IMR-90 (cell line): ENCODE data around the gene SLC9B1. TPM values are rescaled to one million over a fixed set of nuclear protein-coding genes. Genes with fewer than 3 reads are reported as not detected.

Experiments
- ATAC-seq: fragments of 200-7000 bp; cut with Tn5 transposase; 2 replicates; pipeline ENCODE4 v1.9.1; 2020; ENCODE audit warnings: low read depth, mild to moderate bottlenecking, moderate library complexity
- BruUV-seq: library from RNA; stranded (reverse); fragments of 400-500 nt; replicated peaks from 2 replicates; lab custom pipeline; 2021; lab: Mats Ljungman, UMichigan
- CTCF ChIA-PET: fragments of 300-600 bp; formaldehyde crosslinking; extraction: SDS; loops from one replicate; lab custom pipeline; 2021; ENCODE audit warnings: antibody characterized with exemption; lab: Yijun Ruan, JAX
- POLR2A ChIA-PET: fragments of 300-600 bp; sonication (Branson Sonifier 250); formaldehyde crosslinking; loops from one replicate; lab custom pipeline; 2022; ENCODE audit warnings: antibody characterized with exemption; ENCODE audit not compliant: unreplicated experiment; lab: Charles Lee
- DNase-seq: peaks from one replicate; pipeline ENCODE4 v3.0.0; 2013
- H2AFZ ChIP-seq: replicated peaks from 2 replicates; pipeline ENCODE3; 2013; ENCODE audit warnings: low read length, mild to moderate bottlenecking; ENCODE audit not compliant: poor library complexity
- H2AK5ac ChIP-seq: 2 replicates; pipeline ENCODE4 v1.6.1; 2013; ENCODE audit warnings: low read depth, low read length, inconsistent platforms
- H2AK9ac ChIP-seq: replicated peaks from 2 replicates; pipeline ENCODE3; 2013; ENCODE audit warnings: mild to moderate bottlenecking, low read depth, low read length, moderate library complexity; ENCODE audit not compliant: poor library complexity
- H2BK120ac ChIP-seq: 2 replicates; pipeline ENCODE4 v1.6.1; 2013; ENCODE audit warnings: low read depth, low read length, inconsistent platforms
- H2BK15ac ChIP-seq: 3 replicates; pipeline ENCODE4 v1.6.1; 2013; ENCODE audit warnings: low read depth, low read length, inconsistent platforms
- H2BK20ac ChIP-seq: 2 replicates; pipeline ENCODE4 v1.6.1; 2013; ENCODE audit warnings: low read depth, mild to moderate bottlenecking, inconsistent platforms, low read length, moderate library complexity
- H2BK5ac ChIP-seq: 2 replicates; pipeline ENCODE4 v1.6.1; 2013; ENCODE audit warnings: mild to moderate bottlenecking, low read depth, low read length, inconsistent platforms; ENCODE audit not compliant: poor library complexity, severe bottlenecking
- H3K14ac ChIP-seq: replicated peaks from 2 replicates; pipeline ENCODE4 v1.6.1; 2013; ENCODE audit warnings: low read depth, low read length, inconsistent platforms
- H3K18ac ChIP-seq: 2 replicates; pipeline ENCODE4 v1.6.1; 2013; ENCODE audit warnings: low read depth, low read length, control low read depth
- H3K23ac ChIP-seq: 2 replicates; pipeline ENCODE4 v1.6.1; 2013; ENCODE audit warnings: low read depth, low read length, inconsistent platforms
- H3K27ac ChIP-seq: 2 replicates; pipeline ENCODE4 v1.5.1; 2013; ENCODE audit warnings: mild to moderate bottlenecking, control low read depth, low read length; ENCODE audit not compliant: insufficient read depth
- H3K27me3 ChIP-seq: 2 replicates; pipeline ENCODE4 v1.6.1; 2013; ENCODE audit warnings: low read length; ENCODE audit not compliant: control insufficient read depth, insufficient read depth
- H3K36me3 ChIP-seq: 2 replicates; pipeline ENCODE4 v1.6.1; 2013; ENCODE audit warnings: low read length, mixed read lengths; ENCODE audit not compliant: control insufficient read depth, insufficient read depth
- H3K4ac ChIP-seq: 2 replicates; pipeline ENCODE4 v1.6.1; 2013; ENCODE audit warnings: low read depth, low read length, inconsistent platforms
- H3K4me1 ChIP-seq: 2 replicates; pipeline ENCODE4 v1.6.1; 2013; ENCODE audit warnings: low read length, mixed read lengths; ENCODE audit not compliant: control insufficient read depth, insufficient read depth
- H3K4me2 ChIP-seq: 2 replicates; pipeline ENCODE4 v1.6.1; 2013; ENCODE audit warnings: low read depth, mild to moderate bottlenecking, control low read depth, low read length, moderate library complexity
- H3K4me3 ChIP-seq: 2 replicates; pipeline ENCODE4 v1.5.1; 2013; ENCODE audit warnings: low read depth, mild to moderate bottlenecking, control low read depth, low read length, moderate library complexity; ENCODE audit not compliant: insufficient read depth
- H3K56ac ChIP-seq: 2 replicates; pipeline ENCODE4 v1.6.1; 2013; ENCODE audit warnings: low read length, inconsistent platforms; ENCODE audit not compliant: insufficient read depth; ENCODE audit errors: extremely low read depth
- H3K79me1 ChIP-seq, 2 experiments: 2 replicates each; pipeline ENCODE4 v1.6.1; 2013; ENCODE audit warnings: low read length in 2 of 2, inconsistent platforms in 1 of 2, low read depth in 1 of 2
- H3K9ac ChIP-seq: 2 replicates; pipeline ENCODE4 v1.6.1; 2013; ENCODE audit warnings: low read depth, low read length, control low read depth
- H3K9me1 ChIP-seq: 2 replicates; pipeline ENCODE4 v1.6.1; 2013; ENCODE audit warnings: low read length, inconsistent platforms; ENCODE audit not compliant: insufficient read depth
- H3K9me3 ChIP-seq: 2 replicates; pipeline ENCODE4 v1.6.1; 2013; ENCODE audit warnings: low read length; ENCODE audit not compliant: control insufficient read depth, insufficient read depth
- H4K20me1 ChIP-seq: 2 replicates; pipeline ENCODE4 v1.6.1; 2013; ENCODE audit warnings: low read length, inconsistent platforms; ENCODE audit not compliant: insufficient read depth
- H4K5ac ChIP-seq: 2 replicates; pipeline ENCODE4 v1.6.1; 2013; ENCODE audit warnings: mild to moderate bottlenecking, low read depth, low read length, control low read depth
- H4K8ac ChIP-seq, 2 experiments: 2 replicates each; pipeline ENCODE4 v1.6.1; 2013; ENCODE audit warnings: low read depth in 2 of 2, low read length in 2 of 2, control low read depth in 1 of 2, inconsistent platforms in 1 of 2
- H4K91ac ChIP-seq: 2 replicates; pipeline ENCODE4 v1.6.1; 2013; ENCODE audit warnings: low read depth, low read length, inconsistent platforms; ENCODE audit not compliant: insufficient read depth
- CEBPB ChIP-seq: IDR thresholded peaks from 2 replicates; pipeline ENCODE4 v1.6.1; 2012; ENCODE audit warnings: low read depth, low read length, improper control_type of control experiment
- FOS ChIP-seq: fragments of 150-350 bp; IDR thresholded peaks from 2 replicates; pipeline ENCODE4 v1.6.1; 2016; ENCODE audit warnings: low read depth, low read length
- RFX5 ChIP-seq: IDR thresholded peaks from 2 replicates; pipeline ENCODE4 v1.8.0; 2012; ENCODE audit warnings: low read depth, mild to moderate bottlenecking, low read length, moderate library complexity
- WGBS, 2 experiments: methylation state at CpG; one replicate each; pipeline versions ENCODE4 v1.1.5 to v1.1.7; 2013; ENCODE audit warnings: missing lambda C conversion rate in 2 of 2; ENCODE audit not compliant: insufficient read length in 1 of 2; ENCODE audit errors: extremely low coverage in 2 of 2; 5-methylcytosine and 5-hydroxymethylcytosine counted together
- dilution Hi-C: fragments of 300-500 bp; cut with HindIII; formaldehyde crosslinking; loops from one replicate; pipeline ENCODE4 v1.14.3; 2018; ENCODE audit warnings: low sequenced_read_pairs; ENCODE audit not compliant: unreplicated experiment
- in situ Hi-C: fragments of 300-500 bp; cut with MboI; formaldehyde crosslinking; loops from 3 replicates; pipeline ENCODE4 v1.14.3; 2019; ENCODE audit warnings: low sequenced_read_pairs, inconsistent platforms, mixed read lengths
- intact Hi-C: fragments of 100-400 bp; cut with micrococcal nuclease; formaldehyde crosslinking; loops from 2 replicates; pipeline ENCODE4 v1.10.0; 2022
- polyA plus RNA-seq, 3 experiments: library from polyadenylated mRNA; depleted of rRNA; stranded (reverse); fragments of >200 nt; gene quantifications; 2 replicates each; pipeline ENCODE4 v1.2.3, GENCODE V29; 2012; ENCODE audit warnings: low replicate concordance in 1 of 3
- total RNA-seq: library from RNA; depleted of rRNA; stranded (reverse); fragments of >200 nt; gene quantifications from 2 replicates; pipeline ENCODE4 v1.2.3, GENCODE V29; 2012

SLC9B1 gene
- total and polyA plus RNA-seq, 2 of the 4 experiments (the other 2 are of a cell fraction), result 0.07 to 0.18 TPM

- Histone ChIP-seq H2BK120ac (no peak overlapping the region), H3K9me1 (no peaks in the 10 kb centered on the region), H2BK20ac (no peak overlapping the region), H3K14ac (no peak overlapping the region), H2AK9ac (no peak overlapping the region), H3K4ac (no peak overlapping the region), H4K8ac (no peak overlapping the region), H3K23ac (no peak overlapping the region), H3K36me3 (no peaks in the 10 kb centered on the region), H3K27me3 (no peaks in the 10 kb centered on the region), H3K4me2 (no peak overlapping the region), H3K27ac (no peak overlapping the region), H4K5ac (no peak overlapping the region), H2BK15ac (no peak overlapping the region), H2AK5ac (no peak overlapping the region), H2BK5ac (no peak overlapping the region), H3K4me1 (peaks cover 1% of the 10 kb centered on the region; the same call in 1 of the 2 replicates), H3K56ac (no peak overlapping the region), H2AFZ (no peak overlapping the region), H3K9ac (no peak overlapping the region), H3K9me3 (no peaks in the 10 kb centered on the region), H3K79me1 (no peaks in the 10 kb centered on the region), H3K18ac (no peak overlapping the region), H4K20me1 (no peaks in the 10 kb centered on the region), H3K4me3 (no peak overlapping the region), H4K91ac (no peak overlapping the region)
- intact Hi-C loops, result no loop called here
- DNase-seq (no peak), ATAC-seq (no peak)
- in situ Hi-C loops, result no loop called here
- BruUV-seq, result no TSS peak
- dilution Hi-C loops, result no loop called here
- TF ChIP-seq FOS, result no peak
- no peak for TF ChIP-seq RFX5
- peak; percentile 84 for TF ChIP-seq CEBPB
- POLR2A ChIA-PET, result no interaction called here
- CTCF ChIA-PET, result no interaction called here
- 67% methylated on average over 1 of the region's 3 CpGs; no CpG with 5 or more reads in 1 of the 2 experiments for WGBS, 2 experiments
These were observed 34.5 kb upstream of the SLC9B1 start for GRCh38 chr4:103054030-103054429.
